GM12878 (cell line): ENCODE results near the gene MKRN1.

Experiments used
- ASH2L ChIP-seq: fragments of 300-600, 200-600 bp; sonication (generic); IDR thresholded peaks from 2 replicates; pipeline ENCODE4 v1.6.1; 2017; ENCODE audit warnings: low read depth, mild to moderate bottlenecking, borderline replicate concordance
- CEBPB ChIP-seq, 2 experiments: fragments of 150-350 bp in 1 of 2; IDR thresholded peaks; 2 replicates each; pipeline ENCODE4 v1.6.1; 2012 to 2014; ENCODE audit warnings: low read depth in 2 of 2, low read length in 2 of 2, borderline replicate concordance in 1 of 2, inconsistent platforms in 1 of 2
- EZH2 ChIP-seq: IDR thresholded peaks from 2 replicates; pipeline ENCODE4 v1.6.1; 2012; ENCODE audit warnings: low read depth, mild to moderate bottlenecking, control low read depth, inconsistent platforms, low read length, borderline replicate concordance; ENCODE audit not compliant: control insufficient read depth
- FOXM1 ChIP-seq: IDR thresholded peaks from 2 replicates; pipeline ENCODE4 v1.6.1; 2012; ENCODE audit warnings: low read depth, mild to moderate bottlenecking, inconsistent platforms, low read length, moderate library complexity
- MXI1 ChIP-seq: fragments of 150-350 bp; IDR thresholded peaks from 2 replicates; pipeline ENCODE4 v1.6.1; 2011; ENCODE audit warnings: low read depth, mild to moderate bottlenecking, inconsistent platforms, low read length, improper control_type of control experiment
- NFIC ChIP-seq: IDR thresholded peaks from 2 replicates; pipeline ENCODE4 v1.6.1; 2012; ENCODE audit warnings: low read depth, mild to moderate bottlenecking, inconsistent platforms, low read length, moderate library complexity
- POLR2A ChIP-seq: IDR thresholded peaks from 2 replicates; pipeline ENCODE4 v1.6.1; 2011; ENCODE audit warnings: low read depth, mild to moderate bottlenecking, low read length
- TARDBP ChIP-seq: IDR thresholded peaks from 2 replicates; pipeline ENCODE4 v1.6.1; 2016; ENCODE audit warnings: borderline replicate concordance
- ZNF274 ChIP-seq: IDR thresholded peaks from one replicate; pipeline ENCODE4 v1.8.0; 2011; ENCODE audit not compliant: insufficient read length, insufficient read depth
- TF ChIP-seq, protein P1 (sequence below), 3 experiments: IDR thresholded peaks in 2 of 3; conservative IDR thresholded peaks in 1 of 3; 2 replicates each; pipeline ENCODE4 v1.5.1; 2011; ENCODE audit warnings: low read depth in 3 of 3, low read length in 3 of 3, mild to moderate bottlenecking in 3 of 3, control low read depth in 2 of 3, moderate library complexity in 2 of 3, inconsistent platforms in 1 of 3, mixed read lengths in 1 of 3; ENCODE audit not compliant: control insufficient read depth in 2 of 3, insufficient read depth in 1 of 3; ENCODE audit errors: extremely low read depth in 1 of 3

DNA sequence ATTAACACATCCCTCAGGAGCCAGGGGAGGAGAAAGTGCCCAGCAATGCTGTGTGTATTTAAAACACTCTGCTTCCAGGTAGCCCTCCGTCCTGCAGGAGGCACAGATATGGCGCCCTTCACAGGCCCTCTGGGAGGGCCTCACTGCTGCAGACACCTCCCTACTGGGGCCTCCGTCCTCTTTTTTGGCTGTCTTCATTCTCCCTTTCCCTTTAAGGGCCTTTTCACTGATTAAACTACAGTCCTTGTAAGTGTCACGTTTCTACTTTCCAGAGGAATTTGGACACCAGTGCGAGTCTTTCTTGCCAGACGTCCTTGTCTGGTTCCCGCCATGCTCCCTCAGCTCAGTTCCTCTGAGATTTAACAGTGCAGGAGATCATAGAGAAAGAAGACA is 39.7 kb upstream of the MKRN1 start:
- TF ChIP-seq ZNF274: no peak
- TF ChIP-seq NFIC: no peak
- TF ChIP-seq, protein P1, sequence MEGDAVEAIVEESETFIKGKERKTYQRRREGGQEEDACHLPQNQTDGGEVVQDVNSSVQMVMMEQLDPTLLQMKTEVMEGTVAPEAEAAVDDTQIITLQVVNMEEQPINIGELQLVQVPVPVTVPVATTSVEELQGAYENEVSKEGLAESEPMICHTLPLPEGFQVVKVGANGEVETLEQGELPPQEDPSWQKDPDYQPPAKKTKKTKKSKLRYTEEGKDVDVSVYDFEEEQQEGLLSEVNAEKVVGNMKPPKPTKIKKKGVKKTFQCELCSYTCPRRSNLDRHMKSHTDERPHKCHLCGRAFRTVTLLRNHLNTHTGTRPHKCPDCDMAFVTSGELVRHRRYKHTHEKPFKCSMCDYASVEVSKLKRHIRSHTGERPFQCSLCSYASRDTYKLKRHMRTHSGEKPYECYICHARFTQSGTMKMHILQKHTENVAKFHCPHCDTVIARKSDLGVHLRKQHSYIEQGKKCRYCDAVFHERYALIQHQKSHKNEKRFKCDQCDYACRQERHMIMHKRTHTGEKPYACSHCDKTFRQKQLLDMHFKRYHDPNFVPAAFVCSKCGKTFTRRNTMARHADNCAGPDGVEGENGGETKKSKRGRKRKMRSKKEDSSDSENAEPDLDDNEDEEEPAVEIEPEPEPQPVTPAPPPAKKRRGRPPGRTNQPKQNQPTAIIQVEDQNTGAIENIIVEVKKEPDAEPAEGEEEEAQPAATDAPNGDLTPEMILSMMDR (IDR thresholded peaks at IDR 0.05 in 2 of 3, conservative IDR thresholded peaks at IDR 0.05 in 1 of 3; ENCODE audit: control insufficient read depth in 2 of 3, extremely low read depth in 1 of 3, insufficient read depth in 1 of 3, low read depth in 3 of 3, low read length in 3 of 3): no peak
- TF ChIP-seq EZH2: no peak
- no peak for TF ChIP-seq CEBPB (IDR thresholded peaks at IDR 0.05; ENCODE audit: borderline replicate concordance in 1 of 2, low read depth in 2 of 2, low read length in 2 of 2)
- no peak for TF ChIP-seq TARDBP
- TF ChIP-seq FOXM1: no peak
- TF ChIP-seq POLR2A: no peak
- no peak for TF ChIP-seq ASH2L
- no peak for TF ChIP-seq MXI1
